ENCODE results near the gene PHAF1. TPM values are rescaled to one million over a fixed set of nuclear protein-coding genes. Genes with fewer than 3 reads are reported as not detected.

The PHAF1 gene
- total and polyA plus RNA-seq, 2 donors (not counting 1 experiment from before 2014, with no cell fraction given): 18.3 to 21.5 TPM

GRCh38 chr16:67170168-67170948, 60.6 kb downstream of the PHAF1 start, which contains the start of gene NOL3:
TSS of gene NOL3 (plus strand) at chr16:67170538.
- H4K20me1 ChIP-seq (ENCODE audit: control insufficient read depth, extremely low read depth, insufficient read depth, low read length): no peaks in the 10 kb centered on the region
- H3K9me3 ChIP-seq (ENCODE audit: control insufficient read depth, insufficient read depth, low read depth, low read length): no peaks in the 10 kb centered on the region
- peaks cover 2% of the 10 kb centered on the region for H3K36me3 ChIP-seq (ENCODE audit: control insufficient read depth, insufficient read depth, low read length)
- peak within 1 kb of the TSS; percentile 13 for H2AFZ ChIP-seq (ENCODE audit: low read length)
- DNase-seq (ENCODE audit: low read depth in 2 of 2): peak; percentile 80 to 89
- TF ChIP-seq EZH2 (IDR thresholded peaks at IDR 0.05; ENCODE audit: low read length, missing control alignments): no peak
- TF ChIP-seq, protein P1, sequence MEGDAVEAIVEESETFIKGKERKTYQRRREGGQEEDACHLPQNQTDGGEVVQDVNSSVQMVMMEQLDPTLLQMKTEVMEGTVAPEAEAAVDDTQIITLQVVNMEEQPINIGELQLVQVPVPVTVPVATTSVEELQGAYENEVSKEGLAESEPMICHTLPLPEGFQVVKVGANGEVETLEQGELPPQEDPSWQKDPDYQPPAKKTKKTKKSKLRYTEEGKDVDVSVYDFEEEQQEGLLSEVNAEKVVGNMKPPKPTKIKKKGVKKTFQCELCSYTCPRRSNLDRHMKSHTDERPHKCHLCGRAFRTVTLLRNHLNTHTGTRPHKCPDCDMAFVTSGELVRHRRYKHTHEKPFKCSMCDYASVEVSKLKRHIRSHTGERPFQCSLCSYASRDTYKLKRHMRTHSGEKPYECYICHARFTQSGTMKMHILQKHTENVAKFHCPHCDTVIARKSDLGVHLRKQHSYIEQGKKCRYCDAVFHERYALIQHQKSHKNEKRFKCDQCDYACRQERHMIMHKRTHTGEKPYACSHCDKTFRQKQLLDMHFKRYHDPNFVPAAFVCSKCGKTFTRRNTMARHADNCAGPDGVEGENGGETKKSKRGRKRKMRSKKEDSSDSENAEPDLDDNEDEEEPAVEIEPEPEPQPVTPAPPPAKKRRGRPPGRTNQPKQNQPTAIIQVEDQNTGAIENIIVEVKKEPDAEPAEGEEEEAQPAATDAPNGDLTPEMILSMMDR (conservative IDR thresholded peaks at IDR 0.05 in 1 of 2, IDR thresholded peaks at IDR 0.05 in 1 of 2; ENCODE audit: low read depth in 1 of 2, low read length in 2 of 2): no peak
- H3K27ac ChIP-seq (ENCODE audit: insufficient read depth, low read length): peak within 1 kb of the TSS; percentile 76
- H3K4me3 ChIP-seq (replicated peaks in 1 of 4; ENCODE audit: control extremely low read depth in 1 of 4, insufficient read depth in 1 of 4, low read depth in 3 of 4, low read length in 4 of 4): peak within 1 kb of the TSS; percentile 20 to 55 (median 43)
- H3K4me2 ChIP-seq (ENCODE audit: extremely low read depth, insufficient read depth, low read length): peak within 1 kb of the TSS; percentile 80
- H3K27me3 ChIP-seq (ENCODE audit: control insufficient read depth, insufficient read depth, low read length): no peaks in the 10 kb centered on the region
- H3K79me2 ChIP-seq (ENCODE audit: control insufficient read depth, insufficient read depth, low read length): no peaks in the 10 kb centered on the region
- H3K4me1 ChIP-seq (ENCODE audit: control insufficient read depth, extremely low read depth, insufficient read depth, low read length): peaks cover 15% of the 10 kb centered on the region
- H3K9ac ChIP-seq (ENCODE audit: insufficient read depth, low read length): peak within 1 kb of the TSS; percentile 63

DNA sequence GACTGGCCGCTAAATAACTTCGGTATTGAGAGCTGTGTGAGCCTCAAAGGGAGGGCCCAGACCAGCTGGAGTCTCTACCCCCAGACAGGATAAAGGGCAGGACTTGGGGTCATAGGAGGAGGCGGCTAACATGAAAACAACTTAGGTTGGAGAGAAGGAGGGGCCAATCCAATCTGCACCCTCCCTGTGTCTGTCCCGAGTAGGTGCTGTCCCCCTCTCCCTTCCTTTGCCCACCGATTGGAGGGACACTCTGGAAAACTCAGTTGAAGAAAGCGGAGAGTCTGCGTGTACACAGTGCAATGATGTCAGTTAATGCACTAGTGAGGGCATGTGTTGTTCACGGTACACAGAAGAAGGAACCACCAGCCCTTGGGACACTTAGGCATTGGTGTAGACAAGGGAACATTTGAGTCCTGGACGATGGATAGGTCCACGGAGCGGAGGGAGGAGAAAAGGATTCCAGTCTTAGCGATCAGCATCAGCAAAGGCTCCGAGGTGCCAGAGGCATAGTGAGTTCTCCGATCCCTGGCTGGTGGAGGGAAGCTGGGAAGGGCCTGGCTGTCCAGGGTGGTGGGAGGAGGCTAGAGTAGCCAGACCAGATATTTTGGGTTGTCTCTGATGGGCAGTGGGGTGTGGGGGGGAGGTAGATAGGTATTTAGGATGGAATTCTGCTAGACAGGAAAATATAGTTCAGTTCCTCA, 61.4 kb downstream of the PHAF1 start:
- Histone ChIP-seq H3K4me3 (replicated peaks in 1 of 4; ENCODE audit: control extremely low read depth in 1 of 4, insufficient read depth in 1 of 4, low read depth in 3 of 4, low read length in 4 of 4) (peak overlapping the region; percentile 20 to 50 (median 43)), H3K27me3 (ENCODE audit: control insufficient read depth, insufficient read depth, low read length) (no peaks in the 10 kb centered on the region), H3K79me2 (ENCODE audit: control insufficient read depth, insufficient read depth, low read length) (no peaks in the 10 kb centered on the region), H4K20me1 (ENCODE audit: control insufficient read depth, extremely low read depth, insufficient read depth, low read length) (no peaks in the 10 kb centered on the region), H3K9ac (ENCODE audit: insufficient read depth, low read length) (peak overlapping the region; percentile 63), H3K27ac (ENCODE audit: insufficient read depth, low read length) (peak overlapping the region; percentile 76), H3K4me2 (ENCODE audit: extremely low read depth, insufficient read depth, low read length) (peak overlapping the region; percentile 73), H2AFZ (ENCODE audit: low read length) (peak overlapping the region; percentile 13), H3K36me3 (ENCODE audit: control insufficient read depth, insufficient read depth, low read length) (peaks cover 2% of the 10 kb centered on the region), H3K4me1 (ENCODE audit: control insufficient read depth, extremely low read depth, insufficient read depth, low read length) (peaks cover 15% of the 10 kb centered on the region), H3K9me3 (ENCODE audit: control insufficient read depth, insufficient read depth, low read depth, low read length) (no peaks in the 10 kb centered on the region)
- DNase-seq (ENCODE audit: low read depth in 2 of 2): peak; percentile 33 to 46
- no peak for TF ChIP-seq EZH2 (IDR thresholded peaks at IDR 0.05; ENCODE audit: low read length, missing control alignments)
- TF ChIP-seq, protein P1 (conservative IDR thresholded peaks at IDR 0.05 in 1 of 2, IDR thresholded peaks at IDR 0.05 in 1 of 2; ENCODE audit: low read depth in 1 of 2, low read length in 2 of 2): no peak

- H3K27ac ChIP-seq (ENCODE audit: insufficient read depth, low read length): no peak overlapping the region
- peaks cover 15% of the 10 kb centered on the region for H3K4me1 ChIP-seq (ENCODE audit: control insufficient read depth, extremely low read depth, insufficient read depth, low read length)
- no peaks in the 10 kb centered on the region for H3K27me3 ChIP-seq (ENCODE audit: control insufficient read depth, insufficient read depth, low read length)
- peak overlapping the region in 2 of 4 experiments; percentile 33 to 56 for H3K4me3 ChIP-seq (replicated peaks in 1 of 4; ENCODE audit: control extremely low read depth in 1 of 4, insufficient read depth in 1 of 4, low read depth in 3 of 4, low read length in 4 of 4)
- no peaks in the 10 kb centered on the region for H3K79me2 ChIP-seq (ENCODE audit: control insufficient read depth, insufficient read depth, low read length)
- no peaks in the 10 kb centered on the region for H4K20me1 ChIP-seq (ENCODE audit: control insufficient read depth, extremely low read depth, insufficient read depth, low read length)
- no peak overlapping the region for H2AFZ ChIP-seq (ENCODE audit: low read length)
- peaks cover 5% of the 10 kb centered on the region for H3K36me3 ChIP-seq (ENCODE audit: control insufficient read depth, insufficient read depth, low read length)
- TF ChIP-seq, protein P1 (conservative IDR thresholded peaks at IDR 0.05 in 1 of 2, IDR thresholded peaks at IDR 0.05 in 1 of 2; ENCODE audit: low read depth in 1 of 2, low read length in 2 of 2): no peak
- TF ChIP-seq EZH2 (IDR thresholded peaks at IDR 0.05; ENCODE audit: low read length, missing control alignments): no peak
- H3K9me3 ChIP-seq (ENCODE audit: control insufficient read depth, insufficient read depth, low read depth, low read length): no peaks in the 10 kb centered on the region
- H3K9ac ChIP-seq (ENCODE audit: insufficient read depth, low read length): no peak overlapping the region
- H3K4me2 ChIP-seq (ENCODE audit: extremely low read depth, insufficient read depth, low read length): peak overlapping the region; percentile 60
- DNase-seq (ENCODE audit: low read depth in 2 of 2): no peak
These were observed 63.6 kb downstream of the PHAF1 start for GRCh38 chr16:67173323-67173722.
